Astrocyte of the hippocampus (primary cell): ENCODE data around the gene ZNF77.
"Not testable (repeated sequence)": the region's sequence is repeated elsewhere in the genome, so short reads cannot be mapped to it uniquely, and the experiment has no call there.

Experiments
- DNase-seq: peaks from one replicate; pipeline ENCODE4 v3.0.0; 2011; ENCODE audit warnings: low read depth, low spot score

Gene ZNF77

GRCh38 chr19:2970201-2970835 lies 25.5 kb upstream of the ZNF77 start:
- no peak for DNase-seq

- peak; percentile 56 for DNase-seq
Measured at GRCh38 chr19:2969104-2969504, 24.3 kb upstream of the ZNF77 start.

GRCh38 chr19:2967972-2968371 lies 23.2 kb upstream of the ZNF77 start:
- DNase-seq: no peak

- DNase-seq: no peak
Measured at GRCh38 chr19:2964874-2965273, 20.1 kb upstream of the ZNF77 start.

GRCh38 chr19:2963631-2964030 lies 18.9 kb upstream of the ZNF77 start:
- DNase-seq: not testable (repeated sequence)

GRCh38 chr19:2963122-2963521 lies 18.4 kb upstream of the ZNF77 start:
- no peak for DNase-seq

- peak; percentile 92 for DNase-seq
Measured at GRCh38 chr19:2962018-2962670, 17.4 kb upstream of the ZNF77 start.

GRCh38 chr19:2960120-2960519 lies 15.3 kb upstream of the ZNF77 start:
- DNase-seq: no peak

- DNase-seq: no peak
Measured at GRCh38 chr19:2957160-2957559, 12.4 kb upstream of the ZNF77 start.

- peak; percentile 12 for DNase-seq
Measured at GRCh38 chr19:2952953-2953481, 8.2 kb upstream of the ZNF77 start.

- DNase-seq: peak; percentile 100
Measured at GRCh38 chr19:2950286-2951124, 5.7 kb upstream of the ZNF77 start.

- DNase-seq: peak; percentile 34
Measured at GRCh38 chr19:2949939-2950285, 5.1 kb upstream of the ZNF77 start.

GRCh38 chr19:2945575-2946184 lies 909 bp upstream of the ZNF77 start:
- DNase-seq: no peak

- no peak for DNase-seq
Measured at GRCh38 chr19:2944403-2944774, 382 bp downstream of the ZNF77 start.

- no peak for DNase-seq
Measured at GRCh38 chr19:2942928-2943640, 1.7 kb downstream of the ZNF77 start.

GRCh38 chr19:2935863-2936262 lies 8.9 kb downstream of the ZNF77 start:
- DNase-seq: not testable (repeated sequence)

- no peak for DNase-seq
Measured at GRCh38 chr19:2933490-2933910, 11.3 kb downstream of the ZNF77 start.

- no peak for DNase-seq
Measured at GRCh38 chr19:2927032-2927430, 17.7 kb downstream of the ZNF77 start.

- no peak for DNase-seq
Measured at GRCh38 chr19:2926341-2927031, 18.3 kb downstream of the ZNF77 start.

- peak; percentile 28 for DNase-seq
Measured at GRCh38 chr19:2923510-2923909, 21.3 kb downstream of the ZNF77 start.

- DNase-seq: no peak
Measured at GRCh38 chr19:2922987-2923386, 21.8 kb downstream of the ZNF77 start.
